Measurements from ENCODE around the gene RRAD.

GRCh38 chr16:66940236-66940635 is 14.9 kb upstream of the RRAD start:
- TF ChIP-seq CTCF (IDR thresholded peaks at IDR 0.05) (no peak), POLR2AphosphoS5 (IDR thresholded peaks at IDR 0.05; ENCODE audit: low read depth, low read length) (no peak), SIN3A (IDR thresholded peaks at IDR 0.05; ENCODE audit: borderline replicate concordance, insufficient read depth, low read depth, low read length) (no peak), TCF7L2 (IDR thresholded peaks at IDR 0.05; ENCODE audit: low read depth, low read length) (no peak)

Measured in Panc1 (cell line).